CD4-positive, alpha-beta T cell treated with Interleukin-6 at 100 ng/mL for 8 hours (primary cell): ENCODE data around the gene WBP2.
"Not testable (repeated sequence)": the region's sequence is repeated elsewhere in the genome, so short reads cannot be mapped to it uniquely, and the experiment has no call there.

ENCODE experiments used
- DNase-seq: peaks from one replicate; pipeline ENCODE4 v3.0.0-alpha.2; 2020; ENCODE audit warnings: mixed read lengths, low spot score

Gene WBP2

GRCh38 chr17:75888484-75888883, 33.3 kb upstream of the WBP2 start:
- DNase-seq: no peak

- not testable (repeated sequence) for DNase-seq
Measured at GRCh38 chr17:75885860-75886259, 30.7 kb upstream of the WBP2 start.

GRCh38 chr17:75885431-75885830, 30.3 kb upstream of the WBP2 start:
- no peak for DNase-seq

DNA sequence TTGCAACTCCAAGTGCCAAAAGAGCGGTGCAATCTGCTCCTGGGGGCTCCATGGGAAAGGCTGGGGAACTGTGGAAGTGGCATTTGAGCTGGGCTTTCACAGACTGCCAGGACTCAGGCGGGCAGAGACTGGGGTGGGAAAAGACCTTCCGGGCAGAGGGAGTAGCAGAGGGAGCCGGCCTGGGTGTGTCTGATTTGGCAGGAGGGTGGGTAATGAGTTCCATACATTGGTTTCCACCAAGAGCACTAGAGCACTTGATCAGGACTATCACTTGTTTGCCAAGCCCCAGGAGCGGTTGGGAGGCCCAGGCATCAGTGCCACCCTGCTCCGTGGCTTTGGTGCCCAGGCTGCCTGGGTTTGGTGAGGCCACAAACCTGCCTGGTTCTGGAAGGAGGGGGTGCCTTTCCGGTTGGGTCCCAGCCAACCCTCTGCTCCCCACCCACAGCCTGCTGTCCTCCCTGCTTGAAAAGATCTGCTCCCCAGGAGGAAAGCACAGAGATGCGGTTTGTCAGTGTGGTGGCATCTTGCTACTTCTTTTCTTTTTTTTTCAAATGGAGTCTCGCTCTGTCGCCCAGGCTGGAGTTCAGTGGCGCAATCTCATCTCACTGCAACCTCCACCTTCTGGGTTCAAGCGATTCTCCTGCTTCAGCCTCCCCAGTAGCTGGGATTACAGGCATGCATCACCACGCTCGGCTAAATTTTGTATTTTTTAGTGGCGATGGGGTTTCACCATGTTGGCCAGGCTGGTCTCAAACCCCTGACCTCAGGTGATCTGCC, 26.7 kb upstream of the WBP2 start:
- DNase-seq: no peak

DNA sequence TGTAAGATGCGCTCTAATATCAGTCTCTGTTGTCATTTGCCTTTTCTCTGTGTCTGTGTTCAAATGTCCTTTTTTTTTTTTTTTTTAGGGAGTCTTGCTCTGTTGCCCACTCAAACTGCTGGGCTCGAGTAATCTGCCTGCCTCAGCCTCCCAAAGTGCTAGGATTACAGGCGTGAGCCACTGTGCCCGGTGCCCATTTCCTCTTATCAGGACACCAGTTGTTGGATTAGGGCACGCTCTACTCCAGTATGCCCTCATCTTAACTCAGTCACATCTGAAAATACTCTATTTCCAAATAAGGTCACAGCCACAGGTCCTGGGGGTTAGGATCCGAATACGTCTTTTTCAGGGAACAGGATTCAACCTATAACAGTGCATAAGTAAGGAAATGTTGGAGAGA, 25.1 kb upstream of the WBP2 start:
- DNase-seq: no peak

DNA sequence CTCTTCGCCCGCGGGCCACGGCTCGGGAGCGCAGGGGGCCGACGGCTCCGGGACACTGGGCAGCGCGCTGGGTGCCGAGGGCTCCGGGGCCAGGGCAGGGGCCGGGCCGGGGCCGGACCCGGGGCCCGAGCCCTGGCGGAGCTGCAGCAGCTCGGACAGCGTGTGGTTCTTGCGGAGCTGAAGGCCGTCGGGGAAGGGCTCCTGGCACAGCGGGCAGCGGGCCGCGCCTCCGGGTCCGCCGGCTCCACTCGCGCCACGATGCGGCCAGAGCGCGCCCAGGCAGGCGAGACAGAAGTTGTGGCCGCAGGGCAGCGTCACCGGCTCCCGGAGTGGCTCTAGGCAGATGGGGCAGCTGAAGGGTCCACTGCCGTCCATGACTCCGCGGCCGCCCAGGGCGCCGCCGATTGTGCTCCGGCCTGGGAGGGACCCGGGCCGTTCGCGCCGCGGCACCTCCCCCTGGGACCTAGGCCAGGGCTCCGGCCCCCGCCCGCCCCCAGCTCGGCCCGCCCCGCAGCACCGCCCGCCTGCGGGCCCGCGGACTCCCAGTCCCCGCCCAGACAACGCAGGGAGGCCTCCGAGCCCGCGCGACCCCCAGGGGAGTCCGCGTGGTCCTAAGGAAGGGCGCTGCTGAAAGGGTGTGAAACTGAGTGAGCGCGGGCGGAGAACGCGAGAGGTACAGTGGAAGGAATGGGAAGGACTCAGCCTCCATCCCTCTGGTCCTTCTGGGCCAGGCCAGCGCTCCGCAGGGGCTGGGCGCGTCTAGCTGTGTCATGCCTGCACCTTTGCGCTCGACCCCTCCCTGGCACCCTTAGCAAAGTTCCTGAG, 23.3 kb upstream of the WBP2 start, which contains the start of gene TRIM47:
Gene TRIM47 (minus strand): TSS at position 408 of the 825 bp plus-strand sequence. CDS start 33 bp downstream, at position 375.
- no peak for DNase-seq

DNA sequence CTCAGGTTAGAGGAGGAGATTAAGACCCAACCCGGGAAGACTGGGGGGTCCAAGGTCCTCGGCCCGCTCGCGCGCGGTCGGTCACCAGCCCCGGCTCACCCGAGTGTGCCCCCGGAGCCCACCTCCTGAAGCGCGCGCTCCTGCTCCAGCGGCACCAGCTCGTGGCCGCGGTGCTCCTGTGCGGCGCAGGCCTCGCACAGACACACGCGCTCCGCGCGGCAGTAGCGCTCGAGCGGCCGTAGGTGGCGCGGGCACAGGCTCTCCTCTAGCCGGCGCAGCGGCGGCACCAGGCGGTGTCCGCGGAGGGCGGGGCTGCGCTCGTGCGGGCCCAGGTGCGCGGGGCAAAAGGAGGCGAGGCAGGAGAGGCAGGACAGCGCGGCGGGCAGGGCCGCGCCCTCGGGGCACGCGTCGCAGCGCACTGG, 22.6 kb upstream of the WBP2 start:
- peak; percentile 66 for DNase-seq

GRCh38 chr17:75876938-75877751, 22.0 kb upstream of the WBP2 start:
- no peak for DNase-seq

DNA sequence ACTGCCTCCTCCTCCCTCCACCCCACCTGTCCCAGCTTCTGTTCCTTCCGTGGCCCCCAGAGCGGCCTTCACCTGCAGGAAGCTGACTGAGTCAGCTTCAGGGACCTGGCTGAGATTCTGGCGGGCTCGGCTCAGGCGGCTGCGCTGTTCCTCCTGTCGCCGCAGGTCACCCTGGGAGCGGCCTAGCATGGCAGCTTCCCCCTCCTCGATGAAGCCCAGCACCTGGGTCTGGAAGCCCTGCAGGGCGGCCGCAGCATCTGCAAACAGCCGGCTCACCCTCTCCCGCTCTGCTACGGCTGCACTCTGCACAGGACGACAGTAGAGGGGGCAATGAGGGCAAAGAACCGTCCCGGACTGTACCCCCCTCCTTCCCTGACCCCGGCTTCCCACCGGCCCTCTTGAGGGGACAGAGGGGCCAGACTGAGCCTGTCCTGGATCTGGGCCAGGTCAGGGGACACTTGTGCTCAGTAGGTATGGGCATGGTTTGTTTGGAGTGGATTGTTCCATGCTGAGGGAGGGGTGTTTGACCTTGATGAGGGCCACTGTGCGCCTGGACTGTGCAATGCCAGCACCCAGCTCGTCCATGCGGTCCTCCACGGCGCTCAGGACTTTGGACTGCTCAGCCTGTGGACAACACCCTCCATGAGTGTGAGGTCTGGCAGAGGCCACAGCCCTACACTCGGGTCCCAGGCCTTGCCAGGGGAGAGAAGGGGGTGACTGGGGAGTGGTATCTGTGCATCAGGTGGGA, 21.2 kb upstream of the WBP2 start:
- peak; percentile 91 for DNase-seq

DNA sequence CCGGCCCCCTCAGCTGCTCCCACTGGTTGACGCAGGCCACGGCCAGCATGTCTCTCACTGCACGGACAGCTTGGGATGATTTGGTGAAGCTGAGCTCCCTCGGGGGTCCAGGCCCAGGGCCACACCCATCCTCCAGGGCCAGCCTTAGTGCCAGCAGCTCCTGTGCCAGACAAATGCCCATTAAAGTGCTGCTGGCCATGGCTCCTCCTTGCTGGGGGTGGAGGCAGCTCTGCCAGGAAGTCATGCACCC, 20.7 kb upstream of the WBP2 start:
- DNase-seq: no peak

DNA sequence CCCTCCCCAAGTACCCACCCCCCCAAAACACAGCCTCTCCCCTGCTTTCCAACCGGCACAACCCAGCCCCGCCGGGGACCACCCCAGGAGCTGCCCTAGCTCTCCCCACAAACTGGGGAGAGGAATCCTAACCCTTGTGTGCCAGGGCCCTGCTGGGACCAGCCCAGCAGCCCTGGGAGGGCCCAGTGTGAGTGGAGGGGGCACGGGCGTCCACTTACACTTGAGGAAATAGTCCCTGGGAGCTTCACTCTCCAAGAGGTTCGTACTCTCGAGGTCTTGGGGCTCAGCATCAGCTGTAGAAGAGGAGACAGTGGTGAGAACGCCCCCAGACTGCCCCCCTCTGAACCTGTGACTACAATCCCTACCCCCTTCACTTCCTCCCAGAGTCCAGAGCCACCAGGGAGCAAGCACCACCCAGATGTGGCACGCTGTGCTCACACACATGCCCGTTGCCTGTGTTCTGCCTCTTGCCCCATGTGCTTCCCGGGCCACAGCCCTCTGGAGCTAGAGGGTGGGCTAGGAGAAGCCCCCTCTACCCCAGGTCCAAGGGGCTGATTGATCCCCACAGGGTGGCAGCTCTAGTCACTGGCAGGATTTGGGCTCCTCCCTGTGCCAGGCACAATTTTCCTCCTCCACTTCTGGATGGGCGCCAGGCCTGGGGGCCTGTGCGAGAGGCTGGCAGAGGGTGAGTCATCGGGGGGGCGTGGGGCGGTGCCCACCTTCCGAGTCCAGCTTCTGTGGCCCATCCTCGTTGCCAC, 20.2 kb upstream of the WBP2 start:
- DNase-seq: no peak

GRCh38 chr17:75874323-75875181, 19.4 kb upstream of the WBP2 start:
- DNase-seq: no peak

DNA sequence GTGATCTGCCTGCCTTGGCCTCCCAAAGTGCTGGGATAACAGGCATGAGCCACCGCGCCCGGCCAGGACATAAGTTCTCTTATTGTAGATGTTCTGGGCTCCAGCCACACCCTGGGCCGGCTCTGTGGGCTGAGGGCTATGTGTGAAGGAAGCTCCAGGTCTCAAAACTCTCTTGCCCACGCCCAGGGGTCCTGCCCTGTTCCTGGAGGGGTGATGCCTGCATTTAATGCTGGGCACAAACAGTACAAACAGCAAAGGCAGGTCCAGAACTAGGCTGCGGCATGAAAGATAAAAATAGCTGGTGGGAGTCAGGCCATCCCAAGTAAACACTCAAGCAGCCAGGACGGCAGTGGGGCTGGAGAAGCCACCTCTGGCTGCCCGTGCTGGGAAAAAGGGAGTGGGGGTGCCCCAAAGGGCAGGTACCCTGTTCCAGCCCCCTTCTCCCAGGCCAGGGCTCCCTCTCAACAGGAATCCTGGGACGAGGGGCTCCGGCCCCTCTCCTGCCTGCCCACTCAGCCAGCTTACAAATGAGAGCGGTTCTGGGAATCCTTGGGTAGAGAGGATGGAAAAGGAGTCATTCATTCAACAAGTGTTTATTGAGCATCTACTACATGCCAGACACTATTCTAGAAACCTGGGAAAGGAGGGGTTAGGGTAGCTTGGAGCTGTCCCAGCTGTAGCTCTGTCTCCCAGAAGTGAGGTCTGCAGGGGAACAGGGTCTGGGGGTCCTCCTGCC, 18.6 kb upstream of the WBP2 start:
- DNase-seq: no peak

DNA sequence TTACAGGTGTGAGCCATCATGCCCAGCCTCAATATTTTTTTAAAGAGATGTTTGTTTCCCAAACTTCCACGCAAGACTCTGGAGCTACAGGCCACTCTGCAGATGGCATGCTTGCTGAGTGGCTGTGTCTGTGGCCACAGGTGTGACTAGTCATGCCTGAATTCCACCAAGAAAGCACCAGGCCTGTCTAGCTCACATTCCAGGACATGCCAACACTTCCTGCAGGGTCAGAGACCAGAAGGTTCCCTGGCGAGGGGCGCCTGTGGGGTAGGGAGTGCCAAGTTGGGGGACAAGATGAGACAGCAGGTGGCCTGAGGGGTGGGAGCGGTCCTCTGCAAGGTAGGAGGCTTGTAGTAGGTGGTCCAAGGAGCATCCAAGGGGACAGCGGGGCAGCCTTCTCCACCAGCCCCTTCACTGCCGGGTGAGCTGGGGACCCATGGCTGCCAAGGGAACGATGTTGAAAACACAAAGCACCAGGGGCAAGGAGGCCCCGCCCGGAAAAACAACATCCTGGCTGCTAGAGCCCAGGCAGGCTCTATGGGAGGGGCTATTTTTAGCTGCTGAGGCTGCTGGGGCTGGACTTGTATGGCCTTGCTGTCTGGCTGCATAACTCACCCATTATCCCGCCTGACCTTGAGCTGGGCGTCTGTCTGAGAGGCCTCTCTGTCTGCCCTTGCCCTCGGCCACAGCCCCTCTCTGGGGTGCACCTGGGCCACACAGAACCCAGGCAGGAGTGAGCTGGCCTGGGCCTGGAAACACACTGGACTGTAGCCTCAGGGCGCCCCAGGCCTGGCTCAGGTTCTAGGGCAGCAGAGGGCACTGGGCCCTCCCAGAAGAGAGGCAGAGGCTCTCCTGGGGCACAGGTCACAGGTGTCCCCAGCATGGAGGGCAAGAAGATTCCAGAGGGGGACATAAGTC, 17.6 kb upstream of the WBP2 start:
- DNase-seq: peak; percentile 80

- DNase-seq: not testable (repeated sequence)
Measured at GRCh38 chr17:75870228-75870627, 15.1 kb upstream of the WBP2 start.

GRCh38 chr17:75869282-75870141, 14.4 kb upstream of the WBP2 start:
- no peak for DNase-seq

DNA sequence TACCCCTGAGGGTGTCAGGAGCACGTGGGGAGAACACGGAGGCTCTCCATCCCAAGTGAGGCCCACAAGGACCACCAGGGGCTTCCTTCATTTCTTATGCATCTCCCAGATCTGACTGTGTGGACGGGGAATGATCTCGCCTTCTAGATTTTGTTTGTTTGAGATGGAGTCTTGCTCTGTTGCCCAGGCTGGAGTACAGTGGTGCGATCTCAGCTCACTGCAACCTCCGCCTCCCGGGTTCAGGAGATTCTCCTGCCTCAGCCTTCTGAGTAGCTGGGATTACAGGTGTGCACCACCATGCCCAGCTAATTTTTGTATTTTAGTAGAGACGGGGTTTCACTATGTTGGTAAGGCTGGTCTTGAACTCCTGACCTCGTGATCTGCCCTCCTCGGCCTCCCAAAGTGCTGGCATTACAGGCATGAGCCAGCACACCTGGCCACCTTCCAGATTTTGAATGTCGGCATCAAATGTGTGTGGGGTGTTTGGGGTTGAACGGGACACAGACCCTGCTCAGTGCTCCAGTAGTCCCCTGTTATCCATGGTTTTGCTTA, 13.7 kb upstream of the WBP2 start:
- DNase-seq: not testable (repeated sequence)
